Measurements from ENCODE around the gene PARD3B. TPM values are rescaled to one million over a fixed set of nuclear protein-coding genes. Genes with fewer than 3 reads are reported as not detected.
"Not testable (repeated sequence)": the region's sequence is repeated elsewhere in the genome, so short reads cannot be mapped to it uniquely, and the experiment has no call there.

The PARD3B gene
- total RNA-seq, 1 donor from 2014 or later, result 0.96 TPM

GRCh38 chr2:205477016-205477705 lies 931.9 kb downstream of the PARD3B start:
- intact Hi-C loops (cut with micrococcal nuclease), result loop anchor here (10.0 kb wide), 1 partner anchor 602 kb away; no protein-coding TSS in a partner anchor

DNA sequence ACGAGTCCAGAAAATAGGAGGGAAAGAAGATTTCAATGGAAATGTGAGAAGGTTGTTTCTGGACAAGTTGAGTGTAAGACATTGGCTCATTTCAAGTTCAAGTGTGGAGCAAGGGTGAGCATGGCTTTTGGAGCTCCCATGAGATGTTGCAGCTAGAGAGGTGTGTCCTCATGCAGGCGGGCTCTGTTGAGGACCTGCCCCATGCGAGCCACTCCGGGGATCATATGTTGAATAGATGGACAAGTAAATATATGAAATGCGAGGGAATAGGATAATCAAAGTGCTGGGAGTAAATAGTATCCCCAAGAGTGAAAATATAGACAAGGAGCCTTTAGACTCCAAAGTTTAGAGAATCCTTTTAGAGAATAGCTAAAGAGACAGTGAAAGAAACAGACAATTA lies 936.6 kb downstream of the PARD3B start:
- intact Hi-C loops (cut with micrococcal nuclease), result no loop called here

GRCh38 chr2:205482399-205483081 lies 937.3 kb downstream of the PARD3B start:
- intact Hi-C loops (cut with micrococcal nuclease), result no loop called here

- intact Hi-C loops (cut with micrococcal nuclease), result no loop called here
These were observed 937.8 kb downstream of the PARD3B start for GRCh38 chr2:205483095-205483494.

DNA sequence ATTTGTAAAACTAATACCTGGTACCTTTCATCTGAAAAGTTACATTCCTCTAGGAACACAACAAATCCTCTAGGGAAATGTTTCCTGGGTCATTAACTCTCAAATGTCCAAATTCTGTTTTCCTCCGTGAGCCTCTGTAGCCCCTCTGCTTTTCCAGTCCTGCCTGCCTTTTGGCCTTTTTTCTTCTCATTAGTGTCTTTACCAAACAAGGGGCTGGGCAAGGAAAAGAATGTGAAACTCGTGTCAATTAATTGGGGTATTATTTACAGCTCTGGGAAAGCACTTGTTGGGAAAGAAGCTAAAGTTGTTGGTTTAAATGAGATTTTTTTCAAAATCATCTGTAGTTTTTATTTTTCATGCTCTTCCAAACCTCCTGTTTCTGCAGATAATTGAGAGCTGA lies 938.9 kb downstream of the PARD3B start:
- intact Hi-C loops (cut with micrococcal nuclease), result no loop called here

GRCh38 chr2:205484764-205485163 lies 939.5 kb downstream of the PARD3B start:
- intact Hi-C loops (cut with micrococcal nuclease), result no loop called here

- intact Hi-C loops (cut with micrococcal nuclease), result not testable (repeated sequence)
These were observed 948.3 kb downstream of the PARD3B start for GRCh38 chr2:205493528-205493927.

- intact Hi-C loops (cut with micrococcal nuclease), result no loop called here
These were observed 949.4 kb downstream of the PARD3B start for GRCh38 chr2:205494537-205495235.

- intact Hi-C loops (cut with micrococcal nuclease), result no loop called here
These were observed 950.5 kb downstream of the PARD3B start for GRCh38 chr2:205495819-205496218.

DNA sequence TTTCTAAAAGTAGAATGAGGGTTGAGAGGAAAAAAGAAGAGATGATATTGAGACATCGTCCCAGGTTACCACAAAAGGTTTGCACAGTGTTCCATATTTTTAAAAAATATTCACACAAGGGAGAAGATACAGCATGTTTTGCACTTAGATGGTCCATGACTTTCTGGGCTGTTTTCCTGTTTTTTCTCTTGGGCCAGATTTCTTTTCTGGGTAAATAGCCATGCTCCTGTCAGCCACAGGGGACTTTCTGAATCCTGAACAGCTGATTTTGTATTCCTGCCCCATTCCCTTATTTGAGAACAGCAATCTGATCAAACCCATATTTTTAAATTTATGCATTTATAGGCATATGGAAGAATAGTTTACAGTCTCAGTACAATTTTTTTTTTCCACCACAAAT lies 951.1 kb downstream of the PARD3B start:
- intact Hi-C loops (cut with micrococcal nuclease), result no loop called here

- intact Hi-C loops (cut with micrococcal nuclease), result no loop called here
These were observed 951.5 kb downstream of the PARD3B start for GRCh38 chr2:205496772-205497171.

DNA sequence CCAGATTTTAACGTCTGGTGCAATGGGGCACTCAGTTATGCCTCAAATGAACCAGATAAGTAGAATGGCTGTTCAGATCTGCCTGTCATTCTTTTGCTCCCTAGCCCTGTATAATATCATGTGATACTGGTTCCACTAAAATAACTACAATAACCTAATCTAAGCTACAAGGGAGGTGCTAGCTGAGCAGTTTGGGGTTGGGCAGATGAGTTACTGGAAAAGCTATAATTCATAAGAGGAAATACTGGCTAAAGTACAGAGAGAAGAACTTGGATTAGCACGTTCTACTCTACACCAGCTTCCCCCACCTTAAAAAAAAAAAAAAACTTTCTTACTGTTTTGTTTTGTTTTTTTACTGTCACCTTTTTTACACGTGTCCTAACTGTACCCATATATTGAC lies 953.7 kb downstream of the PARD3B start:
- intact Hi-C loops (cut with micrococcal nuclease), result no loop called here

GRCh38 chr2:205500065-205500464 lies 954.8 kb downstream of the PARD3B start:
- intact Hi-C loops (cut with micrococcal nuclease), result no loop called here

GRCh38 chr2:205500951-205501350 lies 955.7 kb downstream of the PARD3B start:
- intact Hi-C loops (cut with micrococcal nuclease), result no loop called here

DNA sequence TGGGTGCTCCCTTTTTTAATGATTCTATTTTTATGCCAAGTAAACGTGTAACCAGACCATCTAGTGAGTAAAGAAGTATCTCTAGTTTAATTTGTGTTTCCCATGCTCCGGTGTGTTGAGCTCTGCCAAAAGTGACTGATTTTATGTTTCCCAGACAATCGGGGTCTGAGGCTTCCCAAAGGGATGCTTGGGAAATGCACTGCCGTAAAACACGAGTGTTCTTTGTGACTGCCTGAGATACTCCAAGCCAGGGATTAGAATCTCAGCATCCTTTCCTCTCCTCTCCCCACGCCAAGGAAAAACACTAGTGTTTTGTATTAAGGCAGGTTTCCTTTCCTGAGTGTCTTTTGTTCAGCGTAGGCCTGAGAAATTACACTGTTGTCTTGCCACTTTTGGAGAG lies 956.6 kb downstream of the PARD3B start:
- intact Hi-C loops (cut with micrococcal nuclease), result no loop called here

GRCh38 chr2:205505371-205505770 lies 960.1 kb downstream of the PARD3B start:
- intact Hi-C loops (cut with micrococcal nuclease), result no loop called here

DNA sequence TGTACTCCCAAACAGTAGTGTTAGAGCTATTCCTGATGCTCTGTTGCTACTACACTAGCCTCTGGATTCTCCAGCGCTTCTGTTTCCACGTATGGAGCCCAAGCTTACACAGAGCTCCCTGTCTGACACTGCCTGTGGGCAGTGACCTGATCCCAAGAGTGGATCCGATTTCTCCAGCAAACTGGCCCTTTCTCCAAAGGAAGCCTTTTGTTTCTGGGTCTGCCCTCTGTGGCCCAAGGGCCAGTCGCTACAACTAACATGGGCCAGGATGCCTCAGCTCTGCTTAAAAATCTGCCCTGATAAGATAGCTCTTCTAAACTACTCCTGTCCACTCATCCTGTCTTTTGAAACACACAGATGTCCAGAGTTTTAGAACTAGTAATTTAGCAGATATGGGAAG lies 964.4 kb downstream of the PARD3B start:
- intact Hi-C loops (cut with micrococcal nuclease), result no loop called here

DNA sequence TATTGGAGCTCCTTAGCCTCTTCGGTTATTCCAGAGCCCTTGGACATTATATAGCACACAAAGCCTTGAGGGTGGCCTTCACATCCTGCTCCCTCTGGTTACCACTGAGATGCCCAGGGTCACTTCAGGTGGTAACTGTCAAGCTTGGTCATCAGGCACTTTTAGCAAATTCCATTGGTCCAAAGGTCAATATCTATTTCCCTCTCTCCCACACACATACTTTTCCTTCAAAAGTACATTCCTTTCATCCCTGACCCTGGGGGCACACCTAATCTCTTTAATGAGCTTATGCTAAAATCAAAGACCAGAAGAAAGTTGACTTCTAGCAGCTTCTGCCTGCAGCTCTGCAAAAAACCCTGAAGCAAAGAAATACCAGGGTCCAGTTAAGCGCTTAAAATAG lies 965.1 kb downstream of the PARD3B start:
- intact Hi-C loops (cut with micrococcal nuclease), result no loop called here

DNA sequence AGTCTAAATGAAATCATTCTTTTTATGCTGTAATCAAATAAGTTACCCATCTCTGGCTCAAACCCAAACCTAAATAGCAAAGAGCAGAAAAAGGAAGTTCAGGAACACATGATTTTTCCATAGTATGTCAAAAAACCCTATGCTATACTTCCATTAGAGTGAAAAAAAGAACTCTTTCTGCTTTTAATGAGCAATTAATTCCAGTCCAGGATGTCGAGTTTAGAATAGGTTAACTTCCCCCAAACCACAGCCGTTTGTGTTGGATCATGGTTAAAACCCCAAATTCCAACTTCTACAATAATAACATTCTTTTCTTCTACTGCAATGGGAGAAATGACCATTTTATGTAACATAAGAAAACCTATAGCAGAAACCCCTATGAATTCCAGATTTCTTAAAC lies 965.9 kb downstream of the PARD3B start:
- intact Hi-C loops (cut with micrococcal nuclease), result no loop called here

GRCh38 chr2:205511641-205512040 lies 966.4 kb downstream of the PARD3B start:
- intact Hi-C loops (cut with micrococcal nuclease), result no loop called here

- intact Hi-C loops (cut with micrococcal nuclease), result no loop called here
These were observed 975.0 kb downstream of the PARD3B start for GRCh38 chr2:205520311-205520710.

DNA sequence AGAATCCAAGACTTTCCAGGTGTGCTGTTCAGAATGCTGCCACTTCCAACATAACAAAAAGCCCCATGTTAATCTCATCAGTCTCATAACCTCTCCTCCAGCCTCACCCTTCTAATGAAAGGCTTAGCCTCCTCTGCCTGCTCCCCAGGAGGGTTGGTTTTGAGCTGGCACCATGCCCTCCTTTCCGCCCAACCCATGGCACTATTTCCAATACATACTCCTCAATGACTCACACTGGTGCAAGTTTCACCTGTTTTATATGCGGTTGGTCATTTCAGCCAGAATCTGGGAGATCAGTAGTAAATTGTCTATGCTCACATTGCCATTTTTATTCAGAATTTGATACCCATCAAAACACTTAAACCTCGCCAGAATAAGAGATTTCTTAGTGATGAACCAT lies 979.4 kb downstream of the PARD3B start:
- intact Hi-C loops (cut with micrococcal nuclease), result no loop called here

Measured in T-helper 1 cell treated with Interleukin-12 subunit alpha and Interleukin-12 subunit beta and Interleukin-4 antibody, amounts not matched to agents 30 ng/mL and 1 ng/mL, for 36 hours (primary cell).